GOT3 (cell line): ENCODE measurements around the gene AOAH.
"Not testable (repeated sequence)": the region's sequence is repeated elsewhere in the genome, so short reads cannot be mapped to it uniquely, and the experiment has no call there.

Experiments used
- DNase-seq: peaks from one replicate; lab custom pipeline; 2025; ENCODE audit warnings: mixed read lengths; lab: John Stamatoyannopoulos, UW

AOAH gene

DNA sequence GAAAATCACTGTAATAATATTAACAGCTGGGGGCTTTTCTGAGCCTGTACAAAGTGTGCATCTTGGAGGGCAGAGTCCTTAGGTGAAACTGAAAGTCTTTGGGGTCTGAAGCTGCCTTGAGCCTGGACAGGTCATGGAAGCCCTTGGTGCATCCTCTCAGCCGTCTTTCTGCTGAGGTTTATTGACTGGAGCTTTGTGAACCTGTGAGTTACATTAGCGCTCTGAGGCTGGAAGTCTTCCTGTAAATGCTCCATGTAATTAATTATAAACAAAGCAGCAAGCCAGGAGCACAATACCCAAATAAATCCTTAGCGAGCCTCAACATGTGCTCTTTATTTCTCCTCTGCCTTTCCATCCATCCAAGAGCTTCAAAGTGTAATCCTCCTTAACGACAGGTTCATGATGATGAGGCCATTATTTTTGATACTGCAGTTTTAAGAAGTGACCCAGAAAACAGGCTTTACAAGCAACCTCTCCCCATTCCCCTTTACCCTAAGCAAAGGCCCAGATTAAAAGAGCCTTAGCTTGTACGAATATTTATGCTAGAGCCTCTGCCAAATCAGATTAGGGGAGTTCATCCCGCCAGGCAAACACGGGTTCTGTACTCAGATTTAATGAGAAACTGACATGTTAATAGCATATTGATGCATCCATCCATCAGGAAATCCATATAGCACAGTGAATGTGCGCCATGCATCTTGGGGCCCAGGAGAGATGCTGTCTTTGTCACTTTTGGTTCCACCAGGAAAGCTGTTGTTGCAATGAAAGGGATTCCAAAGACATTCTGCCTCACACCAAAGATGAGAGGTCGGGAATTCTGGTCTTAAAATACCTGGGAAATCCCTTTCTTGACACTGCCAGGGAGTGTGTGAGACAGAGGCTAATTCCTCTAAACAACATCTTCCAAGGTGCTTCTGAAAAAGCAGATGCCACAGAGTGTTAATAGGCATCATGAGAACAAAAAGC lies 216.5 kb downstream of the AOAH start:
- DNase-seq, result no peak

DNA sequence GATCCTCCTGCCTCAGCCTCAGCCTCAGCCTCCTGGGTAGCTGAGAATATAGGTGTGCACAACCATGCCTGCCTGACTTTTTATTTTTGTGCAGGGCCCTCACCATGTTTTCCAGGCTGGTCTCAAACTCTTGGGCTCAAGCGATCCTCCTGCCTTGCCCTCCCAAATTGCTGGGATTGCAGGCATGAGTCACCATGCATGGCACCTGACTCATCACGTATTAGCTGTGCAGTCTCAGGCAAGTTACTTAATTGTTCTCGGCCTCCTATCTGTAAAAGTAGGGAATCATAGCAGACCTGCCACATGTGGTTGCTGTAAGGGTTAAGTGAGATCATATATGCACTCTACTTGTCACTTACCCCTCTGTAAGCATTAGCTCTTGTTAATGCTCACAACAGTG lies 217.5 kb downstream of the AOAH start:
- DNase-seq, result no peak

GRCh38 chr7:36506130-36506798 lies 218.0 kb downstream of the AOAH start:
- DNase-seq, result no peak

DNA sequence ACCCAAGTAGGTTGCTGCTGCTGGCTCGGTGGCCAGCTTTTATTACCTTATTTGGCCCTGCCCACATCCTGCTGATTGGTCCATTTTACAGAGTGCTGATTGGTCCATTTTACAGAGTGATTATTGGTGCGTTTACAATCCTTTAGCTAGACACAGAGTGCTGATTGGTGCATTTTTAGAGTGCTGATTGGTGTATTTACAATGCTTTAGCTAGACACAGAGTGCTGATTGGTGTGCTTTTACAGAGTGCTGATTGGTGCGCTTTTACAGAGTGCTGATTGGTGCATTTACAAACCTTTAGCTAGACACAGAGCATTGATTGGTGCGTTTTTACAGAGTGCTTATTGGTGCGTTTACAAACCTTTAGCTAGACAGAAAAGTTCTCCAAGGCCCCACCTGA lies 219.7 kb downstream of the AOAH start:
- DNase-seq, result not testable (repeated sequence)

GRCh38 chr7:36504216-36504615 lies 220.1 kb downstream of the AOAH start:
- not testable (repeated sequence) for DNase-seq

DNA sequence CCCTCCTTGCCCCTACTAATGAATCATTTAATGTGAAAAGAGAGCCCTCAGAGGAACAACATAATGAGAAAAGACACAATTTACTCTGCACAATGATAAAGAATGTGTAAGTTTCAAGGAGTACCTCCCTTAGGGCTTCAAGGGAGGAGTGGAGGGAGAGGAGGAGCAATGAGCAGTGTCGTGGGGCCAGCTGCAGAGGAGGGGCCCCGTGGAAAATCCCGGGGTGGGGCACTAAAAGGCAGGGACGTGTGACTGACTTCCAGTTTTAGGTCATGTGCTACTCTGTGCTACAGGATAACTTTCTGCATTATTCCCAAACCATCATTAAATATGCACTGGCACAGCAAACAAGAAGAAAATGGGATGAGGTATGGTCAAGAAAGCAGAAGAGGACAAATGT lies 226.5 kb downstream of the AOAH start:
- no peak for DNase-seq

- DNase-seq, result not testable (repeated sequence)
Observed at GRCh38 chr7:36497176-36497575, 227.1 kb downstream of the AOAH start.

GRCh38 chr7:36496576-36496975 lies 227.7 kb downstream of the AOAH start:
- DNase-seq, result no peak

DNA sequence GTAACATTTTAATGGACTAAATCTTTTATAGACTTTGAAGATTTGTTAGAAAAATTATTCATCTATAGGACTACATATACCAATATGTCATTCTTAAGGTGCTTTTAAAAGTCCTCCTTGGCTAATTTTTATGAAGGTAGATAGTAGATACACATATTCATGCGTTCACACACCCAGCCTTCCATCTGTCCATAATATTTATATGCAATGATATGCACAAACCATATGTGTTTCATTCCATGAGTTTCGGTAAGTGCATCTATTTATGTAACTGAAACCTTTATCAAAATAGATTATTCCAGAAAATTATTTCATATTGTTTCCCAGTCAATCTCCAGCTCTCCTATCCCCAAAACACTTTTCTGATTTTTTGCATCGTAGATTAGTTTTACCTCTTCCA lies 233.0 kb downstream of the AOAH start:
- no peak for DNase-seq

GRCh38 chr7:36490419-36490830 lies 233.9 kb downstream of the AOAH start:
- DNase-seq, result no peak

GRCh38 chr7:36488672-36489071 lies 235.6 kb downstream of the AOAH start:
- DNase-seq, result not testable (repeated sequence)

- DNase-seq, result no peak
Observed at GRCh38 chr7:36487756-36488336, 236.4 kb downstream of the AOAH start.

- no peak for DNase-seq
Observed at GRCh38 chr7:36486336-36486735, 238.0 kb downstream of the AOAH start.

DNA sequence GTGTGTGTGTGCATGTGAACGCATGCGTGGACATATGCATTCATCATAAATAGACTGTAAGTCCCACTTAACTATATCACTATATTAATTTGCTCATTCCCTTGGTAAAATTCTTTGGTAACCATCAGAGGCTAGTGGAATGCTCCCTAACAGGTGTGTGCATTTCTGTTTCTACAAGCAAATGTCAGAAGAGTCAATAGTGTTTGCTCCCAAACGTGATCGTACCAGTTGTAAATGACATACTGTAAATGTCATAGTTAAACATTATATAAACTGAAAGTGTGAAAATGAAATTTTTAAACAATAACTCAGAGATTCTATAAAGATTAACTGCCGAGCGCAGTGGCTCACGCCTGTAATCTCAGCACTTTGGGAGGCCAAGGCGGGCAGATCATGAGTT lies 240.0 kb downstream of the AOAH start:
- DNase-seq, result no peak

DNA sequence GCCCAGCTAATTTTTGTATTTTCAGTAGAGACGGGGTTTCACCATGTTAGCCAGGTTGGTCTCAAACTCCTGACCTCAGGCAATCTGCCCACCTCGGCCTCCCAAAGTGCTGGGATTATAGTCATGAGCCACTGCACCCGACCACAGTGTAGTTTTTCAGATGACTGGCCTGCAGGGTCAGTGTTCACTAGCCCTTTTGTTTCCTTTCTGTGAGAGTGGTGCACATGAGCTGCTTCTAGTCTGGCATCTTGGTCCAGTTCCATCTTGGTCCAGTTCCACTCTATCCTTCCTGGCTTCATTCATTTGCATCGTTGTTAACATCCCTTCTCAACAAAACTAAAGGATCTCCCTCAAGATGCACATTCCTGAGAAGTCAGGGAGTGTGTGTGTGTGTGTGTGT lies 240.4 kb downstream of the AOAH start:
- not testable (repeated sequence) for DNase-seq

- no peak for DNase-seq
Observed at GRCh38 chr7:36478745-36479144, 245.5 kb downstream of the AOAH start.

DNA sequence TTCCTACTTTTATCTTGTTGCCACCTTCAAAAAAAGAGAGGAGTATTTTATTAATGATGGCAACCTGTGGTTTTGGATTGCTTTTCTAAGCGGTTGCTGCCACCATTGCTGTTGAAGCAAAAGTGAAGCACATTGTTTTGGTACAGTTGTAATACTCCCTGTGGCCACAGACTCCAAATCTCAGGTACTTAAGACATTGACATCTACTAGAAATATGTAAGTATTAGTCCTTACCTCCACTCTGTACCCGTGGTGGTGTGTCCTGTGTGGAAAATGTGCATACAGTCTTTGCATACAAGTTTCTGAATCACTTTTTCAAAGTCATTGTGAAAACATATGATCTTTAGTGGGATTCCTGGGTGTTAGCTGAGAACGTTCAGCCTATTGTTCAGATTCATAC lies 248.9 kb downstream of the AOAH start:
- DNase-seq, result no peak

DNA sequence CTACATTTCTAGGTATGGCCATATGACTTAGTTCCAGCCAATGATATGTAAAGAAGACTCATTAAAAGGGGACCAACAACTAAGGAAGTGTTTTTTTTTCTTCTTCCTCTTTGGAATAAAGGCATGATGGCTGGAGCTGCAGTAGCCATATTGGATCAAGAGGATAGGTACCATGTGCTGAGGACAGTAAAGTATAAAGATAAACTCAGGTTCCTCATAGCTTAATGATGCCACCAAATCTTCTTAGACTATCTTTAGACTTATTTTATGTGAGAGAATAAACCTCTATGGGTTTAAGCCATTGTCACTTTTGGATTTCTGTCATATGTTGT lies 249.3 kb downstream of the AOAH start:
- no peak for DNase-seq

DNA sequence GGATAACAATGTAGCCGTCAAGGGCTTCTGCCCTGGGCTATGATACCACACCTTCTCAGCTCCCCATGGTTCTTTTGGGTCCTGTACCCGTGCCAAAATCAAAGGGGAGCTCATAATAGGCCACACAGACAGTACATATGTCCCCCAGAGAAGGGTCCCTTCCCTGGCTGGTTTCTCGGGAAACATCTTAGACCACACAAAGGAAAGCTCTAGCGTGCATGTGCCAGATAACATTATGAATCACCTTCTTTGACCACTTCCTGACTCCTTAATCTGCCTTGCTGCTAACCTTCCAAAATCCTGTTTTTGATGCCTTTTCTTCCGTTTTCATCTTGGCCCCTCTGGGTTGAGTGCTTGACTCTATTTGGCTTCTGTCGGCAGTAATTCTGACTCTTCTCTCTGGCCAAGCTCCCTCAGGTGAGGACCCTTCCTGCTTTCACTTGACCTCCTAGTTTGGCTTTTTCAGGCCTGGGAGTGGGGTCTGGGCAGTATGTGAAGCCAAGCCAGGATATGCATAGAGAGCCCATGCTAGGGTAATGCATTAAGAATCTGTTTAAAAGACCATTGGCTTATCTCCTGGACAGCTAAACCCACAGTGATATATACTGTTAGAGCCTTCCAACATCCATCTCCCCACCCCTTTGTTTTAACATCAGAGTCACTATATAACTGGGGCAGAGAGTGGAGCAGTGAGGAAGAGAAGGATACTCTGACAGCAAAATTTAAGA lies 249.8 kb downstream of the AOAH start:
- DNase-seq, result no peak

- DNase-seq, result no peak
Observed at GRCh38 chr7:36473454-36474282, 250.6 kb downstream of the AOAH start.

GRCh38 chr7:36472141-36472729 lies 252.1 kb downstream of the AOAH start:
- DNase-seq, result no peak
